ENCODE data around the gene STS. TPM values are rescaled to one million over a fixed set of nuclear protein-coding genes. Genes with fewer than 3 reads are reported as not detected.

Gene STS
- total and polyA plus RNA-seq, 10 of the 15 experiments (the other 5 are each of a cell fraction or from before 2014, with no cell fraction given), result 1.6 to 19.4 (median 4.7) TPM

- TF ChIP-seq ZBTB40 (IDR thresholded peaks at IDR 0.05; ENCODE audit: borderline replicate concordance) (no peak), HDGF (IDR thresholded peaks at IDR 0.05) (no peak), ATF2 (IDR thresholded peaks at IDR 0.05; ENCODE audit: low read length) (no peak), CHD2 (IDR thresholded peaks at IDR 0.05; ENCODE audit: borderline replicate concordance, low read depth, low read length) (no peak), SRF (IDR thresholded peaks at IDR 0.05; ENCODE audit: low read depth in 2 of 2, low read length in 2 of 2) (no peak), SMAD1 (IDR thresholded peaks at IDR 0.05; ENCODE audit: low read depth, partially characterized antibody) (no peak), MEF2B (IDR thresholded peaks at IDR 0.05; ENCODE audit: partially characterized antibody, poor library complexity, severe bottlenecking) (no peak), REST (IDR thresholded peaks at IDR 0.05; ENCODE audit: low read depth, low read length) (no peak)
These were observed 12.5 kb upstream of the STS start (continued) for GRCh38 chrX:7134981-7135380.

All from GM12878 (cell line).